Adrenal gland (tissue), 12 donors: ENCODE results near the gene RTEL1. TPM values are rescaled to one million over a fixed set of nuclear protein-coding genes. Genes with fewer than 3 reads are reported as not detected.

ENCODE experiments used
- DNase-seq, 7 donors: peaks; one replicate each; pipeline ENCODE4 v3.0.0-alpha.2; 2019 to 2020
- H3K27ac ChIP-seq, 5 donors: fragments of 200-600 bp; sonication (generic) in 4 of 5; 1 replicate in 3 of 5; 2 replicates in 2 of 5; pipeline versions ENCODE4 v1.5.1 to v1.8.0; 2016 to 2020; ENCODE audit warnings: mild to moderate bottlenecking in 1 of 5
- H3K27me3 ChIP-seq: fragments of 200-600 bp; 2 replicates; pipeline ENCODE4 v1.8.0; 2021
- H3K36me3 ChIP-seq, 2 donors: fragments of 200-600 bp; replicated peaks in 1 of 2; 1 replicate in 1 of 2; 2 replicates in 1 of 2; pipeline versions ENCODE4 v1.5.1 to v1.8.0; 2018 to 2022
- H3K4me1 ChIP-seq, 2 donors: fragments of 200-600 bp; replicated peaks in 1 of 2; 1 replicate in 1 of 2; 2 replicates in 1 of 2; pipeline versions ENCODE4 v1.5.1 to v1.8.0; 2018 to 2021
- H3K4me3 ChIP-seq, 4 donors: fragments of 200-600 bp; sonication (generic) in 3 of 4; one replicate each; pipeline ENCODE4 v1.5.1; 2016 to 2018
- H3K9me3 ChIP-seq, 3 donors: fragments of 200-600 bp; sonication (generic) in 1 of 3; replicated peaks in 1 of 3; 1 replicate in 2 of 3; 2 replicates in 1 of 3; pipeline versions ENCODE4 v1.5.1 to v1.8.0; 2016 to 2021
- CTCF ChIP-seq, 6 experiments: fragments of 450-650 bp in 4 of 6; fragments of 200-600 bp in 2 of 6; sonication (generic) in 1 of 6; IDR thresholded peaks; 1 replicate in 5 of 6; 2 replicates in 1 of 6; pipeline versions ENCODE4 v1.5.1 to v1.8.0; 2016 to 2021; ENCODE audit warnings: antibody characterized with exemption in 6 of 6, mild to moderate bottlenecking in 2 of 6, moderate library complexity in 1 of 6
- POLR2A ChIP-seq, 2 donors: fragments of 450-650 bp; IDR thresholded peaks; one replicate each; pipeline ENCODE4 v1.6.1; 2017; ENCODE audit warnings: antibody characterized with exemption in 2 of 2, mild to moderate bottlenecking in 2 of 2, moderate library complexity in 1 of 2
- WGBS, 4 donors: extraction: QIAGEN DNeasy Blood & Tissue Kit in 2 of 4; methylation state at CpG; one replicate each; pipeline versions ENCODE4 v1.1.5 to v1.1.7; 2013 to 2017; 5-methylcytosine and 5-hydroxymethylcytosine counted together
- intact Hi-C, 2 donors: fragments of 100-400 bp; cut with DNase I; formaldehyde crosslinking; loops; one replicate each; pipeline versions ENCODE4 v1.14.1 to v1.15.0; 2022 to 2023
- polyA plus RNA-seq, 3 donors: library from polyadenylated mRNA; stranded (reverse); fragments of 200-250 nt in 2 of 3; fragments of 350-450 nt in 1 of 3; fragmentation: Illumina TruSeq in 1 of 3; extraction: RNeasy Lipid Tissue Mini Kit (QIAGEN cat#74804) in 1 of 3; gene quantifications; one replicate each; pipeline ENCODE4 v1.2.3, GENCODE V29; 2013 to 2014
- total RNA-seq, 9 donors: library from RNA; depleted of rRNA in 4 of 9; stranded (reverse); fragments of >200 nt in 4 of 9; fragments of 120-200 nt in 1 of 9; fragmentation: NEBNext Ultra II Directional in 1 of 9; extraction: Animal tissue kit (Norgen Biotek cat#: 25700) in 1 of 9; gene quantifications; one replicate each; pipeline versions ENCODE4 v1.1.0 to v1.2.4, GENCODE V29; 2013 to 2023
- donor health status: healthy with polysubstance abuse.
- donor health status: Bipolar disorder and iron deficiency.
- donor health status: DM: yes; HTN: yes; CAD: no.
- donor health status: DM: no; HTN: no; CAD: no.
- donor health status: DM: no; HTN: no; CAD: no.
- donor health status: DM: yes; HTN: yes; CAD: no.

RTEL1 gene
- total and polyA plus RNA-seq, 12 donors = 9.4 to 110 (median 32.1) TPM

GRCh38 chr20:63641792-63642523 lies 16.2 kb upstream of the RTEL1 start:
- no peaks in the 10 kb centered on the region for H3K9me3 ChIP-seq
- H3K4me3 ChIP-seq = peak overlapping the region in 2 of 4 donors; percentile 57 to 67
- TF ChIP-seq POLR2A (IDR thresholded peaks at IDR 0.05) (peak in 1 of 2 donors; percentile 12), CTCF (IDR thresholded peaks at IDR 0.05) (peak in 4 of 6 experiments; percentile 37 to 69 (median 46))
- no peaks in the 10 kb centered on the region for H3K36me3 ChIP-seq
- H3K27ac ChIP-seq = peak overlapping the region in 4 of 5 donors; percentile 64 to 94 (median 82)
- WGBS, 4 donors = 1 to 4% (median 2%) methylated on average over 9 to 82 of the region's 86 CpGs; no CpG with 5 or more reads in 1 of the 4 donors
- peaks cover 5 to 6% of the 10 kb centered on the region in 2 donors for H3K4me1 ChIP-seq
- peak; percentile 86 to 94 (median 90) for DNase-seq
- intact Hi-C loops = no loop called here
- H3K27me3 ChIP-seq = no peaks in the 10 kb centered on the region

- H3K4me1 ChIP-seq = peaks cover 5 to 6% of the 10 kb centered on the region in 2 donors
- H3K9me3 ChIP-seq = no peaks in the 10 kb centered on the region
- 44 to 77% (median 62%) methylated on average over 11 to 29 of the region's 29 CpGs for WGBS, 4 donors
- DNase-seq = no peak
- TF ChIP-seq POLR2A (IDR thresholded peaks at IDR 0.05) (no peak), CTCF (IDR thresholded peaks at IDR 0.05) (no peak)
- peak overlapping the region in 1 of 5 donors; percentile 94 for H3K27ac ChIP-seq
- peak overlapping the region in 1 of 4 donors; percentile 66 for H3K4me3 ChIP-seq
- no peaks in the 10 kb centered on the region for H3K27me3 ChIP-seq
- no peaks in the 10 kb centered on the region for H3K36me3 ChIP-seq
- intact Hi-C loops = no loop called here
Measured at GRCh38 chr20:63642527-63643247, 15.4 kb upstream of the RTEL1 start.

GRCh38 chr20:63643499-63643898 lies 14.6 kb upstream of the RTEL1 start:
- 95 to 97% (median 96%) methylated on average over 9 to 10 of the region's 10 CpGs for WGBS, 4 donors

More at GRCh38 chr20:63643499-63643898, 14.6 kb upstream of the RTEL1 start:
- Histone ChIP-seq H3K9me3 (no peaks in the 10 kb centered on the region), H3K27me3 (no peaks in the 10 kb centered on the region), H3K4me3 (no peak overlapping the region), H3K27ac (no peak overlapping the region), H3K4me1 (peaks cover 5 to 6% of the 10 kb centered on the region in 2 donors), H3K36me3 (no peaks in the 10 kb centered on the region)
- intact Hi-C loops = no loop called here
- TF ChIP-seq POLR2A (IDR thresholded peaks at IDR 0.05) (no peak), CTCF (IDR thresholded peaks at IDR 0.05) (no peak)
- no peak for DNase-seq
